Measurements from ENCODE around the gene ARHGAP44. TPM values are rescaled to one million over a fixed set of nuclear protein-coding genes. Genes with fewer than 3 reads are reported as not detected.
A peak's percentile ranks its signal among the peaks of the same experiment; 100 is the strongest.

Gene ARHGAP44
- total RNA-seq, 1 experiment from 2014 or later = 0.69 TPM

- no peak for DNase-seq (ENCODE audit: low spot score)
Measured at GRCh38 chr17:12899604-12900003, 110.3 kb downstream of the ARHGAP44 start.

- DNase-seq (ENCODE audit: low spot score) = no peak
Measured at GRCh38 chr17:12900474-12900873, 111.2 kb downstream of the ARHGAP44 start.

DNA sequence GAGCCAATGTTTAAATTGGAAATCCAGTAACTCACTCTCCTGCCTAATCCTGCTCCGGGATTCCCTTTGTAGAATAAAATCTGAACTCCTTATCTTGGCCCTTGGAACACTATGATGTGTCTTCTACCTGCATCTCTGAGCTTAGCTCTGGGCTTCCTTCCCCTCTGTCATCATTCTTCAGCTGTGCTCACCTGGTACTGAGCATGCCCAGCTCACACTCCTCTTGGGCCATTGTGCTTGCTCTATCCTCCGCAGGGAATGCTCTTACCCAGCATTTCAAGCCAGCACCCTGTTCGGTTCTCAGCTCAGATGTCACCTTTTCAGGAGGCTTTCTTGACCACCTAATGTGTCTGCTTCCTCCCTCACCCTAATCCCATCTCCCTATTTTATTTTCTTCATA lies 112.7 kb downstream of the ARHGAP44 start:
- DNase-seq (ENCODE audit: low spot score) = no peak

DNA sequence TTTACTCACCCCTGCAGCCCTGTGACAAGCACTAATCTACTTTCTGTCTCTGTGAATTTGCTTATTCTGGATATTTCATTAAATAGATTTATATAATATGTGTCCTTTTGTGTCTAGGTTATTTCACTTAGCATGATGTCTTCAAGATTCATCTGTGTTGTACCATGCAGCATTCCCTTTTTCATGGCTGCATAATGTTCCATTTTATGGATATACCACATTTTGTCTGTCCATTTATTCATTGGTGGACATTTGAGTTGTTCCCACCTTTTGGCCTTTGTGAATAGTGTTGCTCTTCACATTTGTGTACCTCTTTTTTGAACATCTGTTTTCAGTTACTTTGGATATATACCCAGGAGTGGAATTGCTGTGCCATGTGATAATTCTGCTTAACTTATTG lies 118.2 kb downstream of the ARHGAP44 start:
- no peak for DNase-seq (ENCODE audit: low spot score)

DNA sequence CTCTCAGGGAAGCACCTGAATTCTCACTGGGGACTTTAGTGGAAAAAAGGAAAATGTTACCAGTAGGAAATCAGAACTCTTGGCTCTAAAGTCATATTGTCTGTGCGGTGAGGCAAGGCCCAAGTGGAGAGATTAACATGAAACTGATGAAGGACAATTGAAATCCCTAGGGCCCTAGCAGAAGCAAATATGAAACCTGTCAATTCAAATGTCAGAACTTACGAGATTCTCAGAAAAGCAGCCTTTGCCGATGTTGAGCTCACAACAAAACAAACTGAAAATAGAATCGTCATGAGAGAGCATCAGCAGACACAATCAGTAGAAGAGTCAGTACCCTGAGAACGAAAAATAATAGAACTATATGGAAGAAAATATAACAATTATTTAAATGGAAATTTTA lies 119.7 kb downstream of the ARHGAP44 start:
- DNase-seq (ENCODE audit: low spot score) = no peak

GRCh38 chr17:12909511-12909910 lies 120.2 kb downstream of the ARHGAP44 start:
- no peak for DNase-seq (ENCODE audit: low spot score)

DNA sequence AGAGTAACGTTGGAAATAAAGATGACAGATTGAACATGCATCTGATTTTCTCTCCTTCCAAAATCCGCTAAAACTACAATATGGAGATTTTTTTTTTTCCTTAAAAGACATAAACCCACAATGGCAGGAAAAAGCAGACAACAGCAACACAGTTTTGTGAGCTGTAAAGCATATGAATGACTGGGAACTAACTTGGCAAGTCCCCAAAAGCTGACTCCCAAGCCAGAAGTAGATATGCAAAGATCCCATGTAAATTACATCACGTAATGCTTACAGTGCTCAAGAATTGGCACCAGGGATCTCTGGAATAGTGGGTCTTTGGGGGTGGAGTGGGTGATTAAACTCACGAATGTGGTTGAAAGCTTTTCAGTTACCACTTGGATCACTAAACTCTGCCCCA lies 121.9 kb downstream of the ARHGAP44 start:
- DNase-seq (ENCODE audit: low spot score) = no peak

- DNase-seq (ENCODE audit: low spot score) = peak; percentile 65
Measured at GRCh38 chr17:12917399-12917798, 128.1 kb downstream of the ARHGAP44 start.

GRCh38 chr17:12918142-12918541 lies 128.8 kb downstream of the ARHGAP44 start:
- peak; percentile 73 for DNase-seq (ENCODE audit: low spot score)

DNA sequence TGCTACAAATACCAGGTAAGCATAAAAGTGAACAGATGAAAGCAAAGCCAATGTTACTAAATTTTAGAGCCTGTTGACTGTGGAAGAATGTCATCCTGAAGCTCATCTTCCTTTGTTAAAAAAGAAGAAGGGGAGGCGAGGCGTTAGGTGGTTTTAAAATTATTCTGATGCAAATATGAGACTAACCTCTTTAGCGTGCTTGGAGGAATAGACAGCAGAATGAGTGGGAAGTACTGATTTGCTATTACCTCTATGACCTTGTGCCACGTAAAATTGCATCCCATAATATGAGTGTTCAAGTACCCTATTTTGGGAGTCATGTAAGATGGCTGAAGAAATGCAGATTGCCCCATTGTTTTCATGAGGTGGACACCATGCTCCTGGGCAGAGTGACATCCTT lies 132.8 kb downstream of the ARHGAP44 start:
- DNase-seq (ENCODE audit: low spot score) = no peak

DNA sequence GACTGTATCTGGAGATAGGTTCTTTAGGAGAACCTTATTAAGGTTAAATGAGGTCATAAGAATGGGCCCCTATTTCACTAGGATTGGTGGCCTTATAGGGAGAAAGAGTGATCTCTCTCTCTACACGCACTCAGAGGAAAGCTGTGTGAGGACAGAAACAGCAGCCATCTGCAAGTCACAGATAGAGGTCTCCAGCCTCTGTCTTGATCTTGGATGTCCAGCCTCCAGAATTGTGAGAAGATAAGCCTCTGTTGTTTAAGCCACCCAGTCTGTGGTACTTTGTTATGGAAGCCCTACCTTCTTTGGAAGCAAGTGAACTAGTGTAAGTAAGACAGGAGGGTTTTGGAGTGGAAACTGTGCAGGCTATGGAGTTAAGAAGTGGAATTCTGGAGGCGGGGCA lies 135.3 kb downstream of the ARHGAP44 start:
- DNase-seq (ENCODE audit: low spot score) = no peak

- no peak for DNase-seq (ENCODE audit: low spot score)
Measured at GRCh38 chr17:12927001-12927400, 137.7 kb downstream of the ARHGAP44 start.

GRCh38 chr17:12927541-12928425 lies 138.5 kb downstream of the ARHGAP44 start:
- DNase-seq (ENCODE audit: low spot score) = no peak

- peak; percentile 27 for DNase-seq (ENCODE audit: low spot score)
Measured at GRCh38 chr17:12928736-12929135, 139.4 kb downstream of the ARHGAP44 start.

DNA sequence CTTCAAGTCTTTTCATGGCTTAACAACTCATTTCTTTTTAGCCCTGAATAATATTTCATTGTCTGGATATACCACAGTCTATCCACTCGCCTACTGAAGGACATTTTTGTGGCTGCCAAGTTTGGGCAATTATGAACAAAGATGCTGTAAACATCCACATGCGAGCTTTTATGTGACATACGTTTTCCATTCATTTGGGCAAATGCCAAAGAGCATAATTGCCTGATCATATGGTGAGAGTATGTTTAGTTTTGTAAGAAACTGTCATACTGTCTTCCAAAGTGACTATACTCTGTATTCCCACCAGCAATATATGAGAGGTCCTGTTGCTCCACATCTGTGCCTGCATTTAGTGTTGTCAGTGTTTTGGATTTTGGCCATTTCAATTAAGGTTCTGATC lies 147.2 kb downstream of the ARHGAP44 start:
- no peak for DNase-seq (ENCODE audit: low spot score)

- DNase-seq (ENCODE audit: low spot score) = no peak
Measured at GRCh38 chr17:12940699-12941098, 151.4 kb downstream of the ARHGAP44 start.

DNA sequence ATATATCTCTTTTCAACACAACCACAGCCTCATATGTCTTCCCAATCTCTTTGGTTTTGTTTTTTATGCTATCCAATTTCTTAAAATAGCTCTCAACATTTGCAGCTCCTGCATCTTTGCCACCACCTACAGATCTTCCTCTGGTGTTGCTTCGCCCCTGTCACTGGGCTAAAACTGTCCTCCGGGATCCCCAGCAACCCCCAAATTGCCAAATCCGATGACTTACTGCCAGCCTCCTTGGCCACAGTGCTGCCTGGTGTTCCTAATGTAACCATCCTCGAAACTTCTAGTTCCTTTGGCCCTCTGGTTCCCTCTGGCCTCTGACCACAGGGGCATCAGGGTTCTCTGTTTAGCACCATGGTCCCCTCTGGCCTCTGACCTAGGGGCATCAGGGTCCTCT lies 157.7 kb downstream of the ARHGAP44 start:
- DNase-seq (ENCODE audit: low spot score) = no peak

DNA sequence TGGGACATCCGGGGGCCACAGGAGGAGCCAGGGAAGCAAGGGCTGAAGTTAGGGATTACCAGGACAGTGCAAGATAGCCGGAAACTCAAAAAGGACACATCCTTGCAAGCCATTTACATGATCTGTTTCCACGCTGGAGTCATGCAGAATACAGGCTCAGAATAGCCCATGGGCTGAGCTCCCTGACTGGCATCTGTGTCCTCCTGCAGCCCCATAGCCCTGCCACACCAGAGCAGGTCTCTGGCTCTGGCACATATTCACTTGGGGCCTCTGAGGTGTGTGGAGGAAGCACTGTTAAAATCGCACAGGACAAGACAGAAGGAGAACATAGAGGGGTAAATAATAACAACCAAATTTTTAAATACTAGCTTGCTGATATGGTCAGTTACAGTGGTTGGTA lies 162.7 kb downstream of the ARHGAP44 start:
- no peak for DNase-seq (ENCODE audit: low spot score)

DNA sequence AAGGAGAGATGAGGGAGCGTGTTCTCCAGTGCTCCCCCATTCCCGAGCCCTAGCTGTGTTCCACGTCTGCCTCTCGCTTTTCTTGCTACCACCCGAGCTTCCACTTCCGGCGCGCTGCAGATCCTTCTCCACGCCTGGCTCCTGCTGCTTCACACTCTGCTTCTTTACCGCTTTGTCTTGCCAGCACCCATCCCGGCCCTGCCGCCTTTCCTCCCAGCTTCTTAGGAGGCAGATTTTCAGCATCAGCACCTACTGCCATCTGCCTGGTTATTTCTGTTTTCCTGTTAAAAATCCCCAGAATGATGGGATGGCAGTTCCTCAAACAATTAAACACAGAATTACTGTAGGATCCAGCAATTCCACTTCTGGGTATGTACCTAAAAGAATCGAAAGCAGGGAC lies 163.9 kb downstream of the ARHGAP44 start:
- DNase-seq (ENCODE audit: low spot score) = no peak

DNA sequence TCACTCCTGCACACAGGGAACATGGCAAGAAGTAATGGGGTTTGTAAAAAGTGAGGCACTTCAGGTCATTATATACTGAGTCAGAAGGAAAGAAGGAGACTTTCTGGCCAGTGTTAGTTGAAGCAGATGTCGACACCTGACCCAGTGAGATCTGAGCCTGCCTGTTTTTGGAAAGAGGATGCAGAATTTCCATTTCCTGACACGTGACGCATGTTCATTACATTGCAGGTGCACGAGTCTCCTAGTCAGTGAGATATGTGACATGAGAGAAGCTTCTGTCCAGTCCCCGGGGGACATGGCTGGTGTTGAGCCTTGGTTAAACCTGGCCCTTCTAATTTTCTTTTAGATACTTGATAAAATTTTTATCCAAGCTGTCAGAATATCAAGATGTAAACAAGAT lies 166.2 kb downstream of the ARHGAP44 start:
- no peak for DNase-seq (ENCODE audit: low spot score)

DNA sequence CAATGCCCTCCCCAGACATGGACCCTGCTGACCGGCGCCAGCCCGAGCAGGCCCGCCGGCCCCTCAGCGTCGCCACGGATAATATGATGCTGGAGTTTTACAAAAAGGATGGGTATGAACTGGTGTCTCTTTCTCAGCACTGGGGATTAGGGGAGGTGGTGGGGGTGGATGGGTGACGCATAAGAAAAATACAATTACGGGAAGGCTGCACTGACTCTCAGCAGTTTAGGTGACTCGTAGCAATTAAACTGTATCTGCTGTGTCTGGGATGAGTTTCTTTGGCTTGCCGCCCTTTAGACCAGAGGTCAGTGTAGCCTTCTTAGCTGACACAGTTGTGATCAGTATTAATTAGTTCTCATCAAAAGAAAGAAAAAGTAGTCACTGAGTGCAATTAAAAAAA lies 169.5 kb downstream of the ARHGAP44 start:
- DNase-seq (ENCODE audit: low spot score) = peak; percentile 75

- peak; percentile 51 for DNase-seq (ENCODE audit: low spot score)
Measured at GRCh38 chr17:12959441-12959840, 170.1 kb downstream of the ARHGAP44 start.

- DNase-seq (ENCODE audit: low spot score) = no peak
Measured at GRCh38 chr17:12961655-12962054, 172.4 kb downstream of the ARHGAP44 start.

GRCh38 chr17:12963505-12963904 lies 174.2 kb downstream of the ARHGAP44 start:
- DNase-seq (ENCODE audit: low spot score) = no peak
